Stimulated activated CD8-positive, alpha-beta memory T cell treated with anti-CD3 and anti-CD28 coated beads, Interleukin-4, amount 100 ng/mL, for 1 hour (primary cell): ENCODE measurements around the gene CPNE4.
"Not testable (repeated sequence)": the region's sequence is repeated elsewhere in the genome, so short reads cannot be mapped to it uniquely, and the experiment has no call there.

Experiments
- DNase-seq, 2 donors: peaks; one replicate each; pipeline ENCODE4 v3.0.0-alpha.2; 2020; ENCODE audit warnings: low read depth in 2 of 2, low spot score in 1 of 2

CPNE4 gene

GRCh38 chr3:131546441-131546840, 488.4 kb downstream of the CPNE4 start:
- no peak for DNase-seq

DNA sequence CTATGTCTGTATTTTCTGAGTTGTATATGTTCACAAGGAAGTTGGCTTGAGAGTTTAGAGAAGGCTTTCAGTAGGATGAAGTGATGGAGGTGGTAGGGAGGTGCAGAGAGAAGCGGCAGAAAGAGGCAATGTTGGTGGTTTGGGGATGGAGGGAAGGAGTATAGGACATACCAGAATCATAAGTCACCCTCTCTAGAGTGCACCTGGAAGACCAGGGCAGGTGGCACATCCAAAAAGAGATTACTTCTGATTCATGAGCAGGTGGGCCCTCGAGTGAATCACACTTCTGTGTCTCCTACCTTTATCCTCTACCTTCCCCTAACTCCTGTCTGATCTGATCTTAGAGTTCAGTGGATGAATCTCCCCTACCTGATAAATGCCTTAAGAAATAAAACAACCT, 490.3 kb downstream of the CPNE4 start:
- DNase-seq = no peak

- no peak for DNase-seq
Observed at GRCh38 chr3:131543714-131544113, 491.1 kb downstream of the CPNE4 start.

DNA sequence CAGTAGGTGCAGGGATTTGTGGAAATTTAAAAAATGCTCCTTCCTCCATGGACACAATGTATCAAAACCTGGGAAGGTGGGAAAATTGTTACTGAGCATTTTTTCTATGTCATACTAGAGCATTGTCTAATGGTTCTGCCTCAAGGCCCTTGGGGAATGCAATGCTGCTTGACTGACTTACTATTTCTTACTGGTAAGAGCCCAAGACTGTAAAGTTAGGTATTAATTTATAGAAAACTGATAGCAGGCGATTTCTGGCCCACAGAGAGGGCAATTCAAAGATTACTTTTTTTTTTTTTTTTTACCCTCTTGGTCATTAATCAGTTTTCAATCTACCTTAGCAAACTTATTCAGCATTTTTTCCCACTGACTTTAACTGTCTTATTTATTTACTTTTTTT, 493.5 kb downstream of the CPNE4 start:
- no peak for DNase-seq

DNA sequence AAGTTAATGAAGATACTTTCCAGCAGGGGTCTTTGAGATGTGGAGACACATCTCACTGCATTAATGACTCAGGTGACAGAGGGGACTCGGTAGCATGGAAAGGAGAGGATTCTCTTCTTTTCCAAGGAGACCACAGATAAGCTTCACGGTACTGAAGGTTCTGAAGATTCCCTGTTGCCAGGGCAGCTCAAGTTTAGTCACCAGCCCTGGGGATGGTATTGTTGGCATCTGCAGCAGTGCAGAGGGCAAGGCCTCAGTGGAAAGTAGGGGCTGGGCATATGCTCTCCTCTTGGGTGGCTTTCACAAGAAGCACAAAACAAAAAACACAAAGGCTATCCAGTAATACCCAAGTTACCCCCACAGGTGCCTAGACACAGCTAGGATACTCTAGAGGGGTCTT, 494.0 kb downstream of the CPNE4 start:
- DNase-seq = no peak

DNA sequence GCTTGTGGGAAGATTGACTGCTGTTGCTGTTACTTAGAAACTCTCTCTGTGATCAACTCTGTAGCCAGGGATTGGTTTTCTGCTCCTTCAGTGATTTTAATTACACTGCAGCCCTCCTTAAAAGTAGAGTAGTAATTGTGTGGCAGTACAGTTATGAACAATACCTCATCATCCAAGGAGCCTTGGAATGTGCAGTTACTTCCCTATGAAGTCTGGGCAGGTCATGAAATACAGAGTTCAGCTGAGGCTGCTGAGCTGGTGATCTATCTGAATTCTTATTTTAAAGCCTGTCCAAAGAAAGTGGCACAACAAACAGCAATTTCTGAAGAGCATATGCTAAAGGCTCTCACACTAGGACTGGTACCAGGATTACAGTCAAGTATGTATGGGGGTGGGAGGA, 494.7 kb downstream of the CPNE4 start:
- no peak for DNase-seq

DNA sequence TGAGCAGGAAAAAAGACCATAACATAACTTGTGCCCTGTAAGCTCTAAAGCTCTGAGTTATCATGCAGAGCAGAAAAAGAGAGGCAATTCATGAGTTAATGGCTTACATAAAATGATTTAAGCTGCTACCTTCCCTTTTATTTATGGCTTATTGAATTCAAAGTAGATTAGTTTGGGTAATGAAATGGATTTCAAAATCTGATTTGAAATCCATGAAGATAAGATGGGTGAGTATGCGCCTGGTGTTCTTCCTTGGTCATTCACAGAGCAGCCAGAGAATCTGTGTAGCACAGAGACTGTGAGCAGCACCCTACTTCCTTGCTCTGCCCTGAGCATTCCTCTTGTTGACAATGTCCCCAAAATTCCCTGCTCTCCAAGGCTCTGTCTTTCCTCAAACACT, 495.8 kb downstream of the CPNE4 start:
- no peak for DNase-seq

- DNase-seq = no peak
Observed at GRCh38 chr3:131537531-131537930, 497.3 kb downstream of the CPNE4 start.

- DNase-seq = no peak
Observed at GRCh38 chr3:131535596-131535995, 499.2 kb downstream of the CPNE4 start.

DNA sequence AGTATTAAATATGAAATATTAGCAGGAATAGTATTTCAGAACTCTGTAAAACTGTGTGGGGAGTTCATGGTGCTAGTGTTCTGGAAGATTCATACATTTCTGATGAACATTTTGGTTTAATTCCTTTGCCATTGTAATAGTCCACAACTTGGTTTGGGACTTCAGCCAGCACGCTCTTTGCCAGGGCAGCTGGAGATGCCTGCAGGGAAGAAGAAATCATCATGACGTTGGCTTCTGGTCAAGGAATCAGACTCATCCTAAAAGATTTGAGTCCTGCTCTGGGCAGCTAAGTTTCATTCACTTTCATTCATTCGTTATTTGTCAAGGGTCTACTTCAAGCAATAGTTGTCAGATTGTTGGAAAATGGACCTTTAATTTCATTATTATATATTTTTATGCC, 499.7 kb downstream of the CPNE4 start:
- DNase-seq = no peak

- no peak for DNase-seq
Observed at GRCh38 chr3:131532645-131533044, 502.2 kb downstream of the CPNE4 start.

DNA sequence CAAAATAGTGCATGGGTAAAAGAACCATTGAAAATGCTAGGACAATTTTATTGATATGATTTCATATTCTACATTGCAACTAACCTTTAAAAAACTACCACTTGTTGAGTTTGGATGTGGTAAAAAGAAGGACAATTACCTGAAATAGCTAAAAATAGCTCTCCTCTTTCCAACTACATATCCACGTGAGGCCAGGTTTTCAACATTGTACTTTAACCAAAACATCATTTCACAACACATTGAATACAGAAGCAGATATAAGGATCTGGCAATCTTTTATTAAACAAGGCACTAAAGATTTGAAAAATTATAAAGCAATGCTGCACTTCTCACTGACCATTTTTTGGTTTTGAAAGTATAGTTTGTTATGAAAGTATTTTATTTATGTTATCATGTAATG, 504.0 kb downstream of the CPNE4 start:
- DNase-seq = no peak

- DNase-seq = no peak
Observed at GRCh38 chr3:131530388-131530787, 504.4 kb downstream of the CPNE4 start.

DNA sequence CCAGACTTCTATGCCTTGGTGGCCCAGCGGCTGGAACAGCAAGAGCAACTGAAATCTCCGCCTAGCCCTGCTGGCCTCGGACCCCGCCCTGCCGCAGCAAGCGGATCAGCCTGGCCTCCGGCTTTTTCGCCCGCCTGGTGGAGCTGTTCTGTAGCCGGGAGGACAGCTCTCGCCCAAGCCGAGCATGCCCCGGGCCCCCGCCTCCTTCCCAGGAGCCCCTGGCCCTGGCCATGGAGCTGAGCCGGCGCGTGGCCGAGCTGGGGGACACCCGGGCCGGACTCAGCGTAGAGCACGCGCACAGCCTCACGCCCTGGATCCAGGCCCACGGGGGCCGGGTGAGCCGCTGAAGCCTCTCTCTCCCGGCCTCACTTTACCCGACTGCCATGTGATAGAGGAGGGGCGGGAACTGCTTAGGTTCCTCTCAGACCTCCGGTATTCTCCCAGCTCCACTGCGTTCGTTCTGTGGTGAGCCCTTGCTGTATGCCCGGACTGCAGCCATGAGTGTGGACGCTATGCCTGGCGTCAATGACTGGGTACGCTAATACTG, 507.9 kb downstream of the CPNE4 start:
- DNase-seq = no peak

DNA sequence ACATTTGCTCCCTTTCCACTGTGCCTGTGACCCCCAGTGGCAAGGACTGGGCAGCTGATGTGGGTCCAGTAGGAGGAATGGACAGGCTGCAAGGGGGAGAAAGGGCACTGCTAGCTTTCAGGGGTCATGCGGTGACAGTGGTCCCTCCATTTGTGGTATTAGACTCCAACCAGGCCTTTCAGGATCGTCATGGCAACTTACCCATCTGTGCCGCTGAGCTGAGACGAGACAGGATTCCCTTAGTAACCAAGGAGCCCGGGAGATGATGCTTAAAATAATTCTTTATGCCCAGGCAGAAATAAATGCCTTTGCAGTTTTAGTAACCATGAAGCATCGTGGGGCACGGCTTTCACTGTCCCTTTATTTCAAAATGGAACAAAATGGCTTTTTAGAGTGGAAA, 516.1 kb downstream of the CPNE4 start:
- no peak for DNase-seq

DNA sequence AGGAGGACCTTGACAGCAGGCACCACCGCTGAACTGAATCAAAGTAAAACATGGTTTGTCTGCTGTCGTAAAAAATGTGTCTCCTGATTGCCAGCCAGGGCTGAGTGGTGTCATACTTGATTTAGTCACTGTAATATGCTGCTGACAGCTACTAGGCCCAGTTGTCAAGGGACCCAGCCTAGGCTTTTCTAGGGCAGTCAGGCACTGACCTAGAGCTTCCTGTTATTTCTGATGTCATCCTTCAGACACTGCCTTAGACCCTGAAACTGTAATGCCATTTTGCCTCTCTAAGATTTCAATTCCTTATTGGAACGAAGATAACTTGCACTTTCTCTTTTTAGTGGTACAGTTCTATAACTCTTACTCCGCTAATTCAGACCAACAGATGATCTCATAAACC, 529.4 kb downstream of the CPNE4 start:
- DNase-seq = no peak

- DNase-seq = no peak
Observed at GRCh38 chr3:131503320-131503635, 531.5 kb downstream of the CPNE4 start.

DNA sequence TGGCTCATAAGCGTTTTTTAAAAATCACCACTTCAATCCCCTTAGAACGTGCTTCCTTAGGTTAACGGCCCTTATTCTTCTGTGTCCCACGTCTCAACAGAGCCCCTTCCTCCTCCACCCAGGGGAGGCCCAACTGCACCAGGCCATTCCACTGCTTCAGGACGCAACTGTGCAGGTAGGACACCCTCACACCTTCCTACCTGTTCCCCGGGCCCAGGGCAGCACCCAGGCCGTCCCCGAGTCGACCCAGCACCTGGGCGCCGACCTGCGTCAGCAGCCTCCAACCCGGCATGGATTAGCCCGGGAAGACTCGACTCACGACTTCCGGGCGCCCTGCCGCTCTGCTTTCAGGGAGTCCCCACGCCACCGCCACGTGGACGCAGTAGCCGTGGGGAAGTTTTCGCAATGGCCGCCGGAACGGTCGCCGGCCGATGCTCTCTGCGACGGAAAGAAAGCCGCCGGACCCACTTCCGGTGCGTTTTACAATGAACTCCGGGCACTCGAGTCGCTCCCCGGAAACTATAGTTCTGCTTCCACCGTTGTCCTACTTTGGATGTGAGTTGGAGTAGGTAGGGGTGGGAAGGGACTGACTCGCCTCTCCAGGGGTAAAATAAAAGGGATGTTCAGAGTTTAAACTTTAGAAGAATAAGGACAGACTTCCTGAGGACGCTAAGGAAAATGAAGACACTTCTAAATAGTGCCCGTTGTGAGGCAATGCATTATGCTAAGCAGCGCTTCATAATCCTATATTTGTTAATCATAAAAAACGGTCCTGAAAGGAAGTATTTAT, 532.1 kb downstream of the CPNE4 start, which contains the start of gene MRPL3:
Gene MRPL3 (minus strand): TSS at position 442 of the 790 bp plus-strand sequence. CDS start 150 bp downstream, at position 292.
- peak; percentile 52 to 68 for DNase-seq

GRCh38 chr3:131501949-131502348, 532.9 kb downstream of the CPNE4 start:
- DNase-seq = no peak

DNA sequence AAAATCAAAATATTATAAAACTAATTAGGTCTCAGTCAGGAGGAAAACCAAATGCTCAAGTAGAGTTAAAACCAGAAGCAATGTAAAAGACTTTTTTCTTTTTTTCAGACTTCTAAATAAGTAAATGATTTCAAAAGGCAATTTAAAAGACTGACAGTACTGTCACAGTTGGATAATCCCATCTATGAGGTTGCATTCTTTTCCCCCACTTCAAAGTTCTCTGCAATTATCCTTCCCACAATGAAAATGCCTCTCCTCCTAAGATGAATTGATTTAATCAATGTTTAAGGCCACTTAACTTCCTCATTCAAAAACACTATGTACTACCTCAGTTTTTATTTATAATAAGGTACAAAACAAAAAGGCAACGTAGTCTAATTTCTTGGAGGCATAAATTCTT, 540.1 kb downstream of the CPNE4 start:
- no peak for DNase-seq

GRCh38 chr3:131491775-131492174, 543.0 kb downstream of the CPNE4 start:
- no peak for DNase-seq

GRCh38 chr3:131491084-131491483, 543.7 kb downstream of the CPNE4 start:
- DNase-seq = no peak

DNA sequence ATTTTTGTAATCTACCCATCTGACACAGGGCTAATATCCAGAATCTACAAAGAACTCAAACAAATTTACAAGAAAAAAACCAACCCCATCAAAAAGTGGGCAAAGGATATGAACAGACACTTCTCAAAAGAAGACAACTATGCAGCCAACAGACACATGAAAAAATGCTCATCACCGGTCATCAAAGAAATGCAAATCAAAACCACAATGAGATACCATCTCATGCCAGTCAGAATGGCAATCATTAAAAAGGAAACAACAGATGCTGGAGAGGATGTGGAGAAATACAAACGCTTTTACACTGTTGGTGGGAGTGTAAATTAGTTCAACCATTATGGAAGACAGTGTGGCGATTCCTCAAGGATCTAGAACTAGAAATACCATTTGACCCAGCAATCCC, 548.3 kb downstream of the CPNE4 start:
- DNase-seq = not testable (repeated sequence)
